Measurements from ENCODE around the gene TSBP1.
"Not testable (repeated sequence)": the region's sequence is repeated elsewhere in the genome, so short reads cannot be mapped to it uniquely, and the experiment has no call there.

The TSBP1 gene

DNA sequence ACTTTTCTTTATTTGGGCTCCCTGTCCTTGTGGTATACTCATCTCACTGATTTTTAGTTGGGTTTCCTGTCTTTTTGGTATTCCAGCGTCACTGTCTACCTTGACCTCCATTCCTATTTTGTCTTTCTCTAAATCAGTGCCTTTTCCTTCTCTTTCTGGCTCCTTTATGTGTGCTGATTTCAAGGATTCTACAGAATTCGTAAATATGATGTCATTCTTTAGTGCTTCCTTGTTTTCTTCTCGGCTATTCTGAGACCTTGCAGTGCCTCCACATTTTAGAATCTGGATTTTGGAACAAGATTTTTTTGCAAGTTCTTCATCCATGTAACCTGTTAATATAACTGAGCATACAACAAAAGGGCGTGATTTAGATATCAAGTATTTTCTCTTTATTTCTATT is 78.0 kb downstream of the TSBP1 start:
- Histone ChIP-seq H3K27me3 (ENCODE audit: control insufficient read depth in 2 of 2, insufficient read depth in 2 of 2, low read length in 2 of 2) (peaks cover 0 to 3% of the 10 kb centered on the region in 2 donors), H3K9ac (ENCODE audit: low read depth in 1 of 2, low read length in 2 of 2) (no peak overlapping the region), H3K36me3 (ENCODE audit: control insufficient read depth in 2 of 2, insufficient read depth in 2 of 2, low read length in 2 of 2) (no peaks in the 10 kb centered on the region), H3K4me1 (ENCODE audit: control insufficient read depth in 2 of 2, insufficient read depth in 2 of 2, low read length in 2 of 2) (no peaks in the 10 kb centered on the region), H3K9me3 (ENCODE audit: control insufficient read depth in 2 of 2, low read length in 2 of 2) (no peaks in the 10 kb centered on the region), H3K27ac (ENCODE audit: low read depth in 2 of 2, low read length in 2 of 2) (no peak overlapping the region), H3K4me3 (ENCODE audit: low read length in 2 of 2) (no peak overlapping the region)

DNA sequence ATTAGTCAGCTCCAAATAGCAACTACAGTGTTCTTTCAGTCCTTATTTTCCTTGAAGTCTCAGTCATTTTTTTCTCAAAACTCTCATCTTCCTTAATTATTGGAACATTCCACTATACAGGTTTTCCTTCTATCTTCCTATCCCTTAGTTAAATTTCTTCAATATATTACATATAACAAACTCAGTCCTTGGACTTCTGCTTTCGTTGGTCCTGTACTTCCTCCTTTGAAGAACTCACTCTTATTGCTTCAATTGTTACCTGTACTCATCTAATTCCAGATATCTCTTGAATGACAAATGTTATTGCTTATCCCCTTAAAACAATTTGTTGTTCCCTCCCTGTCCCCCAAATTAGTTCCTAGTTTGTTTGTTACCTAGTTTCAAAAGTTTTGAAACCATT is 80.2 kb downstream of the TSBP1 start:
- no peak overlapping the region for H3K4me3 ChIP-seq (ENCODE audit: low read length in 2 of 2)
- H3K36me3 ChIP-seq (ENCODE audit: control insufficient read depth in 2 of 2, insufficient read depth in 2 of 2, low read length in 2 of 2), result no peaks in the 10 kb centered on the region
- H3K27ac ChIP-seq (ENCODE audit: low read depth in 2 of 2, low read length in 2 of 2), result no peak overlapping the region
- H3K9ac ChIP-seq (ENCODE audit: low read depth in 1 of 2, low read length in 2 of 2), result no peak overlapping the region
- no peaks in the 10 kb centered on the region for H3K9me3 ChIP-seq (ENCODE audit: control insufficient read depth in 2 of 2, low read length in 2 of 2)
- no peaks in the 10 kb centered on the region for H3K4me1 ChIP-seq (ENCODE audit: control insufficient read depth in 2 of 2, insufficient read depth in 2 of 2, low read length in 2 of 2)
- H3K27me3 ChIP-seq (ENCODE audit: control insufficient read depth in 2 of 2, insufficient read depth in 2 of 2, low read length in 2 of 2), result peaks cover 0 to 3% of the 10 kb centered on the region in 2 donors

DNA sequence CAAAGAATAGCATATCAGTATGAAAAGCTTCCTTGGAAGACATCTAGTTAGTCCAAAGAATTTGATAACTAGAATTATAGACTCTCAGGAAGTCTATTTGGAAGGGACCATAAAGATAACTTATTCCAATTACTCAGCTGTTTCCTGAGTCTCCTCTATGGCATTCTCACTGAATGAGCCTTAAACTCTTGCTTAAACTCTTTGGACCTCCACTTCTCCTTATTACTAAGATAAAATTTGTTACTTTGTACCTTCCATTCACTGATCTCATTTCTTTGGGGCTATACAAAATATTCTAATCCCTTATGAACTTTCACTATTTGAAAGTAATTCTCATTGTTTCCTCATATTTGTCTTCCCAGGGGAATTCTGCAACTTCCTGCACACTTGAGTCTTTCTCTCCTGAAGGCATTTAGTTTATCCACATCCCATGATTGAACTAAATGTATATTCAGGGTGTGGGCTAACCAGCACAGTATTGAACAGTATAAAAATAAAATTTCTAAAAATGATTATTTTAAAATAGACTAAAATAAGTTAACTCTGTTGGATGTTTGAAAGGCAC is 80.7 kb downstream of the TSBP1 start:
- Histone ChIP-seq H3K4me3 (ENCODE audit: low read length in 2 of 2) (no peak overlapping the region), H3K36me3 (ENCODE audit: control insufficient read depth in 2 of 2, insufficient read depth in 2 of 2, low read length in 2 of 2) (no peaks in the 10 kb centered on the region), H3K27me3 (ENCODE audit: control insufficient read depth in 2 of 2, insufficient read depth in 2 of 2, low read length in 2 of 2) (peaks cover 0 to 3% of the 10 kb centered on the region in 2 donors), H3K9ac (ENCODE audit: low read depth in 1 of 2, low read length in 2 of 2) (no peak overlapping the region), H3K9me3 (ENCODE audit: control insufficient read depth in 2 of 2, low read length in 2 of 2) (no peaks in the 10 kb centered on the region), H3K4me1 (ENCODE audit: control insufficient read depth in 2 of 2, insufficient read depth in 2 of 2, low read length in 2 of 2) (no peaks in the 10 kb centered on the region), H3K27ac (ENCODE audit: low read depth in 2 of 2, low read length in 2 of 2) (no peak overlapping the region)

DNA sequence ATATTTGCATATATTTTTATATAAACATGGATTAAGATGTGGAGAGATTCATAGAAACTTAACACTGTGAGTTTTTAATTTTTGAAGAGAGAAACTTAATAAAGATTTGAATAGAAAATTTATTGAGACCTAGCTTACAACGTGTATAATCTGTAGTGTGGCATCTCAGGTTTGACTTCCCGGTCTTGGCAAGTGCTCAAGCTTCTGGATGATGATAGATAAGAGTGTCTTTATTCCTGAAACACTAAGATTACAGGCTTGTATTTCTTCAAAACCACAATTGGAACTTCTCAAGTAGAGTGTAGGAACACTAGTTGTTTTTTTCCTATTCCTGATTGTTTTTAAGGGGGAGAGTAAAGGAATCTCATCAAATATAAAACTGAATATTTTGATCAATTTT is 83.3 kb downstream of the TSBP1 start:
- no peak overlapping the region for H3K9ac ChIP-seq (ENCODE audit: low read depth in 1 of 2, low read length in 2 of 2)
- H3K4me3 ChIP-seq (ENCODE audit: low read length in 2 of 2), result no peak overlapping the region
- peaks cover 0 to 2% of the 10 kb centered on the region in 2 donors for H3K27me3 ChIP-seq (ENCODE audit: control insufficient read depth in 2 of 2, insufficient read depth in 2 of 2, low read length in 2 of 2)
- no peaks in the 10 kb centered on the region for H3K4me1 ChIP-seq (ENCODE audit: control insufficient read depth in 2 of 2, insufficient read depth in 2 of 2, low read length in 2 of 2)
- no peak overlapping the region for H3K27ac ChIP-seq (ENCODE audit: low read depth in 2 of 2, low read length in 2 of 2)
- H3K9me3 ChIP-seq (ENCODE audit: control insufficient read depth in 2 of 2, low read length in 2 of 2), result no peaks in the 10 kb centered on the region
- no peaks in the 10 kb centered on the region for H3K36me3 ChIP-seq (ENCODE audit: control insufficient read depth in 2 of 2, insufficient read depth in 2 of 2, low read length in 2 of 2)

DNA sequence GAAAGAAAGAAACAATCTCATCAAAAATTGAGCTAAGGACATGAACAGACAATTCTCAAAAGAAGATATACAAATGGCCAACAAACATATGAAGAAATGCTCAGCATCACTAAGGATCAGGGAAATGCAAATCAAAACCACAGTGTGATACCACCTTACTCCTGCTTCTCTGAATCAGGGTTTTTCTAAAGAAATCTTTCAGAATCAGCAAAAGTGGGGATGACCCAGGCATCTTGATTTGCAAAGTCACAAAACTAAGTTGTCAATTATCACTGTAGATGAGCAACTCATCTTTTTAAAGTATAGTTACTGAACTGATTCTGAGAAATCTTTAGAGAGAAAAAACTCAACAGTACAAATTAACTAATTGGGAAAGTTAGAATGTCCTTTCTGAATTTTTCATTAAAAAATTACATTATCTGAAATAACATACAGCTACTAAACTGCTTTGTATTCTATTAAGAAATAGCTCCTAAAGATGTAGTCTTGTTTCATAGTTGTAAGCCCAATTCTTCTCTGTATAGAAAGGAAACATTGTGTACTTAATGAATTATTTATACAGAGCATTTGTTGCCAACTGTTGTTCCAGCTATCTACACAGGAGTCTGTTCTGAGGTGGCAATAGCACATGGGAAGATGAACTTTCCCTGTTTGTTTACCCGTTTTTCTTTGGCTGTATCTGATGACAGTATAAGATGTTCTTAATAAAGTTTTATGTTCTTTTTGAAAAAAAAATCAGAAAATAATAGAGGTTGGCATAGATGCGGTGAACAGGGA is 97.7 kb downstream of the TSBP1 start:
- H3K36me3 ChIP-seq (ENCODE audit: control insufficient read depth in 2 of 2, insufficient read depth in 2 of 2, low read length in 2 of 2); H3K4me3 ChIP-seq (ENCODE audit: low read length in 2 of 2); H3K4me1 ChIP-seq (ENCODE audit: control insufficient read depth in 2 of 2, insufficient read depth in 2 of 2, low read length in 2 of 2); H3K9ac ChIP-seq (ENCODE audit: low read depth in 1 of 2, low read length in 2 of 2); H3K27me3 ChIP-seq (ENCODE audit: control insufficient read depth in 2 of 2, insufficient read depth in 2 of 2, low read length in 2 of 2); H3K9me3 ChIP-seq (ENCODE audit: control insufficient read depth in 2 of 2, low read length in 2 of 2); H3K27ac ChIP-seq (ENCODE audit: low read depth in 2 of 2, low read length in 2 of 2): not testable (repeated sequence)

DNA sequence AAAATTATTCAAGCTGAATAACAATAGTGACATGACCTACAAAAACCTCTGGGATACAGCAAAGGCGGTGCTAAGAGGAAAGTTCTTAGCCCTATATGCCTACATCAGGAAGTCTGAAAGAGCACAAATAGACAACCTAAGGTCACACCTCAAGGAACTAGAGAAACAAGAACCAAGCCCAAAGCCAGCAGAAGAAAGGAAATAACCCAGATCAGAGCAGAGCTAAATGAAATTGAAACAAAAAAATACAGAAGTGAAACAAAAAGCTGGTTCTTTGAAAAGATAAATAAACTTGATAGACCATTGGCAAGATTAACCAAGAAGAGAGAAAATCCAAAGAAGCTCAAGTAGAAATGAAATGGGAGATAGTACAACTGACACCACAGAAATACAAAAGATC is 100.3 kb downstream of the TSBP1 start:
- Histone ChIP-seq H3K27ac (ENCODE audit: low read depth in 2 of 2, low read length in 2 of 2) (no peak overlapping the region), H3K4me3 (ENCODE audit: low read length in 2 of 2) (no peak overlapping the region), H3K27me3 (ENCODE audit: control insufficient read depth in 2 of 2, insufficient read depth in 2 of 2, low read length in 2 of 2) (no peaks in the 10 kb centered on the region)

DNA sequence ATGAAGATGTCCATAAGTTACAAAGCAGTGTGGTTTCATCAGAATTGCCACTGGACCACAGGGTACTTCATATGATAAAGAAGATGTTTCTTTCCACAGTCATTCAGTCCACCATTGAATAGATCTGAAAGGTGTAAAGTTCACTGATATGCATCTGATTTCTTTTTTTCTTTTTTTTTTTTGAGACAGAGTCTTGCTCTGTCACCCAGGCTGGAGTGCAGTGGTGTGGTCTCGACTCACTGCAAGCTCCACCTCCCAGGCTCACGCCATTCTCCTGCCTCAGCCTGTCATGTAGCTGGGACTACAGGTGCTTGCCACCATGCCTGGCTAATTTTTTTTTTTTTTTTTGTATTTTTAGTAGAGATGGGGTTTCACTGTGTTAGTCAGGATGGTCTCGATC is 103.2 kb downstream of the TSBP1 start:
- not testable (repeated sequence) for H3K27me3 ChIP-seq (ENCODE audit: control insufficient read depth in 2 of 2, insufficient read depth in 2 of 2, low read length in 2 of 2); H3K4me3 ChIP-seq (ENCODE audit: low read length in 2 of 2); H3K27ac ChIP-seq (ENCODE audit: low read depth in 2 of 2, low read length in 2 of 2); H3K9me3 ChIP-seq (ENCODE audit: control insufficient read depth in 2 of 2, low read length in 2 of 2); H3K36me3 ChIP-seq (ENCODE audit: control insufficient read depth in 2 of 2, insufficient read depth in 2 of 2, low read length in 2 of 2); H3K9ac ChIP-seq (ENCODE audit: low read depth in 1 of 2, low read length in 2 of 2); H3K4me1 ChIP-seq (ENCODE audit: control insufficient read depth in 2 of 2, insufficient read depth in 2 of 2, low read length in 2 of 2)

More for the DNA sequence above, 100.3 kb downstream of the TSBP1 start:
- no peaks in the 10 kb centered on the region for H3K36me3 ChIP-seq (ENCODE audit: control insufficient read depth in 2 of 2, insufficient read depth in 2 of 2, low read length in 2 of 2)
- no peaks in the 10 kb centered on the region for H3K9me3 ChIP-seq (ENCODE audit: control insufficient read depth in 2 of 2, low read length in 2 of 2)
- H3K9ac ChIP-seq (ENCODE audit: low read depth in 1 of 2, low read length in 2 of 2), result no peak overlapping the region
- H3K4me1 ChIP-seq (ENCODE audit: control insufficient read depth in 2 of 2, insufficient read depth in 2 of 2, low read length in 2 of 2), result no peaks in the 10 kb centered on the region

DNA sequence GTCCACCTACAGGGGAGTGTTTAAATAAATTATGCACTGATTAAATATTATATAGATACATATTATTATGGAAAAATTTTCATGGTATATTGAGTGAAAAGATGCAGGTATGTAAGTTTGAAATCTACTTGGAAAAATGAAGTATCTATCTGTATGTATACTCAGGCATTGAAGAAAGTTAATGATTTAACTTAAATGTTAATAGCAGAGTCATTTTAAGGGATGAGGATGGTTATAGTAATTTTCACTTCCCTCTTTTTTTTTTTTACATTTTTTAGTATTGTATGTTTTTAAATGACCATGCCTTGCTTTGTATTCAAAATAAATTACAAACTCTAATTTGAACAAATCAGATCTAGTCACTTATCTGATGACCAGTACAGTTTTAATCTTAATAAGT is 104.7 kb downstream of the TSBP1 start:
- Histone ChIP-seq H3K4me3 (ENCODE audit: low read length in 2 of 2) (no peak overlapping the region), H3K9ac (ENCODE audit: low read depth in 1 of 2, low read length in 2 of 2) (no peak overlapping the region), H3K27ac (ENCODE audit: low read depth in 2 of 2, low read length in 2 of 2) (no peak overlapping the region), H3K27me3 (ENCODE audit: control insufficient read depth in 2 of 2, insufficient read depth in 2 of 2, low read length in 2 of 2) (no peaks in the 10 kb centered on the region), H3K9me3 (ENCODE audit: control insufficient read depth in 2 of 2, low read length in 2 of 2) (no peaks in the 10 kb centered on the region), H3K4me1 (ENCODE audit: control insufficient read depth in 2 of 2, insufficient read depth in 2 of 2, low read length in 2 of 2) (no peaks in the 10 kb centered on the region), H3K36me3 (ENCODE audit: control insufficient read depth in 2 of 2, insufficient read depth in 2 of 2, low read length in 2 of 2) (no peaks in the 10 kb centered on the region)

DNA sequence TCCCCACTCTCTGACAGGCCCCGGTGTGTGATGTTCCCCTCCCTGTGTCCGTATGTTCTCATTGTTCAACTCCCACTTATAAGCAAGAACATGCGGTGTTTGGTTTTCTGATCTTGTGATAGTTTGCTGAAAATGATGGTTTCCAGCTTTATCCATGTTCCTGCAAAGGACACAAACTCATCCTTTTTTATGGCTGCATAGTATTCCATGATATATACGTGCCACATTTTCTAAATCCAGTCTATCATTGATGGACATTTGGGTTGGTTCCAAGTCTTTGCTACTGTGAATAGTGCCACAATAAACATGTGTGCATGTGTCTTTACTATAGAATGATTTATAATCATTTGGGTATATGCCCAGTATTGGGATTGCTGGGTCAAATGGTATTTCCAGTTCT is 114.4 kb downstream of the TSBP1 start:
- not testable (repeated sequence) for H3K4me1 ChIP-seq (ENCODE audit: control insufficient read depth in 2 of 2, insufficient read depth in 2 of 2, low read length in 2 of 2); H3K4me3 ChIP-seq (ENCODE audit: low read length in 2 of 2); H3K27me3 ChIP-seq (ENCODE audit: control insufficient read depth in 2 of 2, insufficient read depth in 2 of 2, low read length in 2 of 2); H3K9me3 ChIP-seq (ENCODE audit: control insufficient read depth in 2 of 2, low read length in 2 of 2); H3K36me3 ChIP-seq (ENCODE audit: control insufficient read depth in 2 of 2, insufficient read depth in 2 of 2, low read length in 2 of 2); H3K27ac ChIP-seq (ENCODE audit: low read depth in 2 of 2, low read length in 2 of 2); H3K9ac ChIP-seq (ENCODE audit: low read depth in 1 of 2, low read length in 2 of 2)

DNA sequence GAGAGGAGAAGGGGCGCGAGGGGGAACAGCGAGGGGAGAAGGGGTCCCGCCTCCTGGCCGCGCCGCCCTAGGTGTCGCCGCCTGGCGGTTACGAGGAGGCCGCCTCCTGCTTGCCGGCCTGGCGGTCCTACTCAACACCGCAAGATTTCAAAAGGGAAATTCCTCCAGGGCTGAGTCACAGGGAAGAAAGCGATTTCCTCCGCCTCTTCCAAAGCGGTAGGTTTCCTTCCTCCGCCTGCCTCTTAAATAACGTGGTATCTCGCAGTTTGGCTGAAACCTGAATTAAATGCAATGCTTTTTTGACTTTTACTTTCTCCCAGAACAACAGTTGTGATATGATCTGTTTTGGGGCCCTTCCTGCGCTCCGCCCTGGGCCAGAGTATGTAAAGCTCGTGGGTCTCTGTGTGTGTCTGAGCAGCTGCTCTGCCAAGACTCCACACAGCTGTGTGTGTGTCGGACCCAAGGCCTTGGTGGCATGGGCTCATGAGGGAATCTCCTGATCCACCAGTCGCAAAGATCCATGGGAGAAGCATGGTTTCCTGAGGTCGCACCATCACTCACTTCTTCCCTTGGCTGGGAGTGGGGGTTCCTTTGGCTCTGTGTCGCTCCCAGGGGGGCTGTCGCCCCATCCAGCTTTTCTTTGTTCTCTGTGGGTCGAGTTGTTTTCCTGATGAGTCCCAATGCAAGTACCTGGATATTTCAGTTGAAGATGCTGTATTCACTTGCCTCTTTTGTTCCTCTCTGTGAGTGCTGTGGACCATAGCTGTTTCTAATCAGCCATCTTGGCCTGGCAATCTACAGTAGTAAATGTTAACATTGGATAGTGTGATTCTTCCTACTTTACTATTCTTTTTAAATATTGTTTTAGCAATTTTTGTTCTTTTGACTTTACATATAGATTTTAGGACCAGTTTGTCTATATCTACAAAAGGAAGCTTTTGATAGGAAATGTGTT is 116.2 kb downstream of the TSBP1 start:
- Histone ChIP-seq H3K9ac (ENCODE audit: low read depth in 1 of 2, low read length in 2 of 2) (peak overlapping the region; percentile 15 to 35), H3K4me3 (ENCODE audit: low read length in 2 of 2) (peak overlapping the region; percentile 18 to 65)

More for the DNA sequence above, 116.2 kb downstream of the TSBP1 start:
- Histone ChIP-seq H3K27ac (ENCODE audit: low read depth in 2 of 2, low read length in 2 of 2) (peak overlapping the region; percentile 44 to 71), H3K9me3 (ENCODE audit: control insufficient read depth in 2 of 2, low read length in 2 of 2) (no peaks in the 10 kb centered on the region), H3K27me3 (ENCODE audit: control insufficient read depth in 2 of 2, insufficient read depth in 2 of 2, low read length in 2 of 2) (peaks cover 0 to 8% of the 10 kb centered on the region in 2 donors), H3K4me1 (ENCODE audit: control insufficient read depth in 2 of 2, insufficient read depth in 2 of 2, low read length in 2 of 2) (peaks cover 0 to 3% of the 10 kb centered on the region in 2 donors), H3K36me3 (ENCODE audit: control insufficient read depth in 2 of 2, insufficient read depth in 2 of 2, low read length in 2 of 2) (no peaks in the 10 kb centered on the region)
